NCI-H748 (cell line): ENCODE results near the gene LIMK1.
"Not testable (repeated sequence)": the region's sequence is repeated elsewhere in the genome, so short reads cannot be mapped to it uniquely, and the experiment has no call there.

Experiments
- DNase-seq: peaks from one replicate; lab custom pipeline; 2025; ENCODE audit not compliant: unreplicated experiment; lab: John Stamatoyannopoulos, UW

Gene LIMK1

GRCh38 chr7:74121401-74122249 is 38.0 kb downstream of the LIMK1 start:
- DNase-seq, result no peak

GRCh38 chr7:74123892-74124291 is 40.3 kb downstream of the LIMK1 start:
- not testable (repeated sequence) for DNase-seq

GRCh38 chr7:74126220-74126880 is 42.7 kb downstream of the LIMK1 start:
- no peak for DNase-seq

- peak; percentile 50 for DNase-seq
Observed at GRCh38 chr7:74129887-74130286, 46.3 kb downstream of the LIMK1 start.

GRCh38 chr7:74130518-74130917 is 46.9 kb downstream of the LIMK1 start:
- DNase-seq, result no peak

- no peak for DNase-seq
Observed at GRCh38 chr7:74134117-74134620, 50.6 kb downstream of the LIMK1 start.

GRCh38 chr7:74138334-74138867 is 54.8 kb downstream of the LIMK1 start:
- no peak for DNase-seq

- no peak for DNase-seq
Observed at GRCh38 chr7:74138945-74139843, 55.6 kb downstream of the LIMK1 start.

GRCh38 chr7:74141705-74142104 is 58.1 kb downstream of the LIMK1 start:
- DNase-seq, result no peak

- DNase-seq, result no peak
Observed at GRCh38 chr7:74143383-74143782, 59.8 kb downstream of the LIMK1 start.

- DNase-seq, result no peak
Observed at GRCh38 chr7:74148491-74148890, 64.9 kb downstream of the LIMK1 start.

- no peak for DNase-seq
Observed at GRCh38 chr7:74149071-74149470, 65.5 kb downstream of the LIMK1 start.

- DNase-seq, result no peak
Observed at GRCh38 chr7:74149603-74150002, 66.0 kb downstream of the LIMK1 start.

- DNase-seq, result no peak
Observed at GRCh38 chr7:74153736-74154135, 70.1 kb downstream of the LIMK1 start.

- no peak for DNase-seq
Observed at GRCh38 chr7:74155810-74156395, 72.3 kb downstream of the LIMK1 start.

- DNase-seq, result no peak
Observed at GRCh38 chr7:74157605-74158004, 74.0 kb downstream of the LIMK1 start.

GRCh38 chr7:74164985-74165456 is 81.4 kb downstream of the LIMK1 start:
- DNase-seq, result no peak

- no peak for DNase-seq
Observed at GRCh38 chr7:74165867-74166593, 82.4 kb downstream of the LIMK1 start.

- not testable (repeated sequence) for DNase-seq
Observed at GRCh38 chr7:74167324-74167723, 83.7 kb downstream of the LIMK1 start.
